ENCODE results near the gene ACTC1. TPM values are rescaled to one million over a fixed set of nuclear protein-coding genes. Genes with fewer than 3 reads are reported as not detected.

ACTC1 gene
- total and polyA plus RNA-seq, 10 of the 15 experiments (the other 5 are each of a cell fraction or from before 2014, with no cell fraction given), result 1.6 TPM; not detected in 9

DNA sequence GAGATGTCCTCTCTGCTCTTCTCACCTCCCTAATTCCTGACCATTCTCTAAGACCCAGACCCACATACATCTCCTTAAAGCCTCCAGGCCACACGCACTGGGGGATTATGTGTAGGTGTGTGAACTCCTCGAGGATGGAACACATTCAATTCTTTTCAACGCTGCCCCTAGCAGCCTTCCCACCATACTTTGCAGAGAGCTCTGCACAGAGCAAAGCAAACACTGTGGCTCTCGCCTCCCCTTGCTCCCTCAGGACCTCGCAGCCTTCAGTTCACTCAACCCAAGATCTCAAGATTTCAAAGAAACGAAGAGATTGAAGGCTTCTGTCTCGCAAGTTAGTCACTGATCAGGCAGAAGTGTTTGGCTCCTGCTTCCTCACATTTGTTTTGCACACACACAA is 6.0 kb downstream of the ACTC1 start:
- RAD21 ChIA-PET (ENCODE audit: unreplicated experiment), result no interaction called here

More for the DNA sequence above, 6.0 kb downstream of the ACTC1 start:
- no peaks in the 10 kb centered on the region for H3K4me1 ChIP-seq (ENCODE audit: control insufficient read depth, insufficient read depth, low read length)
- in situ Hi-C loops (cut with MboI), result no loop called here
- ATAC-seq (no peak), DNase-seq (ENCODE audit: low read depth, low spot score) (no peak), FAIRE-seq (no peak)
- TF ChIP-seq ZBTB11 (CRISPR knock-in tag; IDR thresholded peaks at IDR 0.05) (no peak), CEBPB (IDR thresholded peaks at IDR 0.05; ENCODE audit: borderline replicate concordance in 1 of 2, low read depth in 2 of 2, low read length in 2 of 2) (no peak), SMARCA5 (IDR thresholded peaks at IDR 0.05) (no peak)
- no peak overlapping the region for H3K27ac ChIP-seq (ENCODE audit: control insufficient read depth, insufficient read depth)
- H3K9me3 ChIP-seq (replicated peaks; ENCODE audit: control insufficient read depth, insufficient read depth, low read length), result no peaks in the 10 kb centered on the region
- no peak overlapping the region for H3K4me2 ChIP-seq (ENCODE audit: control insufficient read depth, insufficient read depth)
- no peaks in the 10 kb centered on the region for H3K79me2 ChIP-seq (ENCODE audit: control insufficient read depth, insufficient read depth, low read length)
- peaks cover 4% of the 10 kb centered on the region in 2 experiments; a peak in 3 of 4 replicates for H3K27me3 ChIP-seq (replicated peaks in 1 of 2; ENCODE audit: control insufficient read depth in 2 of 2, insufficient read depth in 2 of 2, low read length in 1 of 2)
- H3K4me3 ChIP-seq, result no peak overlapping the region
- BruUV-seq (replicated peaks), result no TSS peak
- SMC1A ChIA-PET (ENCODE audit: uncharacterized antibody, unreplicated experiment), result no interaction called here
- POLR2A ChIA-PET, result no interaction called here
- intact Hi-C loops (cut with micrococcal nuclease; ENCODE audit: unreplicated experiment), result no loop called here
- no peaks in the 10 kb centered on the region; the same call in 1 of the 2 replicates for H4K20me1 ChIP-seq (ENCODE audit: control insufficient read depth, insufficient read depth)
- H3K36me3 ChIP-seq (ENCODE audit: control insufficient read depth in 2 of 2, insufficient read depth in 2 of 2, low read length in 1 of 2), result no peaks in the 10 kb centered on the region
- H3K9ac ChIP-seq (ENCODE audit: control insufficient read depth, insufficient read depth, low read length), result no peak overlapping the region
- 26% methylated on average over 7 of the region's 7 CpGs for WGBS (ENCODE audit: insufficient coverage, insufficient replicate concordance, low lambda C conversion rate, missing lambda C conversion rate)
- CTCF ChIA-PET, result no interaction called here
- no peak overlapping the region for H2AFZ ChIP-seq (ENCODE audit: control insufficient read depth, low read depth, low read length)

Data from GM12878 (cell line).